ENCODE measurements around the gene MUSK. TPM values are rescaled to one million over a fixed set of nuclear protein-coding genes. Genes with fewer than 3 reads are reported as not detected.

MUSK gene
- total and polyA plus RNA-seq, 2 of the 8 experiments (the other 6 are each of a cell fraction or from before 2014, with no cell fraction given) = not detected

DNA sequence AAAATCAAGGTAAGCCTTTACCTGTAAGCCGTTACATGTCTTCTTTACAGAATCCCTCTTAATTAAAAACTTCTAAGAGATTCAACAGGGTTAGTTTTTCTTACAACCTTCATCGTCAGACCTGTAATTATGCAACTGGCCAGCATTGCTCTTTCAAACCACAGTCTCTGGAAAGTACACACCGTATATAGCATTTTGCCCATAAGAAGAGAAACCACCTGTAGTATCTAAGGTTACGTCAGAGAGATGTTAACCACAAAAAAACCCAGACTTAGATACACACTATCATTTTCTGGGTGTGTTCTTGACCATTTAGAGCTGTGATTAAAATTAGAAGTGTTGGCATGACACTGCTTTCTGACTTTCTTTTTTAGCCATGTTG lies 140.0 kb downstream of the MUSK start (continued):
- TF ChIP-seq, protein P1, sequence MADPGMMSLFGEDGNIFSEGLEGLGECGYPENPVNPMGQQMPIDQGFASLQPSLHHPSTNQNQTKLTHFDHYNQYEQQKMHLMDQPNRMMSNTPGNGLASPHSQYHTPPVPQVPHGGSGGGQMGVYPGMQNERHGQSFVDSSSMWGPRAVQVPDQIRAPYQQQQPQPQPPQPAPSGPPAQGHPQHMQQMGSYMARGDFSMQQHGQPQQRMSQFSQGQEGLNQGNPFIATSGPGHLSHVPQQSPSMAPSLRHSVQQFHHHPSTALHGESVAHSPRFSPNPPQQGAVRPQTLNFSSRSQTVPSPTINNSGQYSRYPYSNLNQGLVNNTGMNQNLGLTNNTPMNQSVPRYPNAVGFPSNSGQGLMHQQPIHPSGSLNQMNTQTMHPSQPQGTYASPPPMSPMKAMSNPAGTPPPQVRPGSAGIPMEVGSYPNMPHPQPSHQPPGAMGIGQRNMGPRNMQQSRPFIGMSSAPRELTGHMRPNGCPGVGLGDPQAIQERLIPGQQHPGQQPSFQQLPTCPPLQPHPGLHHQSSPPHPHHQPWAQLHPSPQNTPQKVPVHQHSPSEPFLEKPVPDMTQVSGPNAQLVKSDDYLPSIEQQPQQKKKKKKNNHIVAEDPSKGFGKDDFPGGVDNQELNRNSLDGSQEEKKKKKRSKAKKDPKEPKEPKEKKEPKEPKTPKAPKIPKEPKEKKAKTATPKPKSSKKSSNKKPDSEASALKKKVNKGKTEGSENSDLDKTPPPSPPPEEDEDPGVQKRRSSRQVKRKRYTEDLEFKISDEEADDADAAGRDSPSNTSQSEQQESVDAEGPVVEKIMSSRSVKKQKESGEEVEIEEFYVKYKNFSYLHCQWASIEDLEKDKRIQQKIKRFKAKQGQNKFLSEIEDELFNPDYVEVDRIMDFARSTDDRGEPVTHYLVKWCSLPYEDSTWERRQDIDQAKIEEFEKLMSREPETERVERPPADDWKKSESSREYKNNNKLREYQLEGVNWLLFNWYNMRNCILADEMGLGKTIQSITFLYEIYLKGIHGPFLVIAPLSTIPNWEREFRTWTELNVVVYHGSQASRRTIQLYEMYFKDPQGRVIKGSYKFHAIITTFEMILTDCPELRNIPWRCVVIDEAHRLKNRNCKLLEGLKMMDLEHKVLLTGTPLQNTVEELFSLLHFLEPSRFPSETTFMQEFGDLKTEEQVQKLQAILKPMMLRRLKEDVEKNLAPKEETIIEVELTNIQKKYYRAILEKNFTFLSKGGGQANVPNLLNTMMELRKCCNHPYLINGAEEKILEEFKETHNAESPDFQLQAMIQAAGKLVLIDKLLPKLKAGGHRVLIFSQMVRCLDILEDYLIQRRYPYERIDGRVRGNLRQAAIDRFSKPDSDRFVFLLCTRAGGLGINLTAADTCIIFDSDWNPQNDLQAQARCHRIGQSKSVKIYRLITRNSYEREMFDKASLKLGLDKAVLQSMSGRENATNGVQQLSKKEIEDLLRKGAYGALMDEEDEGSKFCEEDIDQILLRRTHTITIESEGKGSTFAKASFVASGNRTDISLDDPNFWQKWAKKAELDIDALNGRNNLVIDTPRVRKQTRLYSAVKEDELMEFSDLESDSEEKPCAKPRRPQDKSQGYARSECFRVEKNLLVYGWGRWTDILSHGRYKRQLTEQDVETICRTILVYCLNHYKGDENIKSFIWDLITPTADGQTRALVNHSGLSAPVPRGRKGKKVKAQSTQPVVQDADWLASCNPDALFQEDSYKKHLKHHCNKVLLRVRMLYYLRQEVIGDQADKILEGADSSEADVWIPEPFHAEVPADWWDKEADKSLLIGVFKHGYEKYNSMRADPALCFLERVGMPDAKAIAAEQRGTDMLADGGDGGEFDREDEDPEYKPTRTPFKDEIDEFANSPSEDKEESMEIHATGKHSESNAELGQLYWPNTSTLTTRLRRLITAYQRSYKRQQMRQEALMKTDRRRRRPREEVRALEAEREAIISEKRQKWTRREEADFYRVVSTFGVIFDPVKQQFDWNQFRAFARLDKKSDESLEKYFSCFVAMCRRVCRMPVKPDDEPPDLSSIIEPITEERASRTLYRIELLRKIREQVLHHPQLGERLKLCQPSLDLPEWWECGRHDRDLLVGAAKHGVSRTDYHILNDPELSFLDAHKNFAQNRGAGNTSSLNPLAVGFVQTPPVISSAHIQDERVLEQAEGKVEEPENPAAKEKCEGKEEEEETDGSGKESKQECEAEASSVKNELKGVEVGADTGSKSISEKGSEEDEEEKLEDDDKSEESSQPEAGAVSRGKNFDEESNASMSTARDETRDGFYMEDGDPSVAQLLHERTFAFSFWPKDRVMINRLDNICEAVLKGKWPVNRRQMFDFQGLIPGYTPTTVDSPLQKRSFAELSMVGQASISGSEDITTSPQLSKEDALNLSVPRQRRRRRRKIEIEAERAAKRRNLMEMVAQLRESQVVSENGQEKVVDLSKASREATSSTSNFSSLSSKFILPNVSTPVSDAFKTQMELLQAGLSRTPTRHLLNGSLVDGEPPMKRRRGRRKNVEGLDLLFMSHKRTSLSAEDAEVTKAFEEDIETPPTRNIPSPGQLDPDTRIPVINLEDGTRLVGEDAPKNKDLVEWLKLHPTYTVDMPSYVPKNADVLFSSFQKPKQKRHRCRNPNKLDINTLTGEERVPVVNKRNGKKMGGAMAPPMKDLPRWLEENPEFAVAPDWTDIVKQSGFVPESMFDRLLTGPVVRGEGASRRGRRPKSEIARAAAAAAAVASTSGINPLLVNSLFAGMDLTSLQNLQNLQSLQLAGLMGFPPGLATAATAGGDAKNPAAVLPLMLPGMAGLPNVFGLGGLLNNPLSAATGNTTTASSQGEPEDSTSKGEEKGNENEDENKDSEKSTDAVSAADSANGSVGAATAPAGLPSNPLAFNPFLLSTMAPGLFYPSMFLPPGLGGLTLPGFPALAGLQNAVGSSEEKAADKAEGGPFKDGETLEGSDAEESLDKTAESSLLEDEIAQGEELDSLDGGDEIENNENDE (IDR thresholded peaks at IDR 0.05; ENCODE audit: insufficient replicate concordance, low read length) = no peak
- TF ChIP-seq RXRA (IDR thresholded peaks at IDR 0.05; ENCODE audit: insufficient read depth, low read depth, low read length) = no peak
- TF ChIP-seq BACH1 (IDR thresholded peaks at IDR 0.05; ENCODE audit: low read length) = no peak
